ENCODE measurements around the gene BMAL1. TPM values are rescaled to one million over a fixed set of nuclear protein-coding genes. Genes with fewer than 3 reads are reported as not detected.
"Not testable (repeated sequence)": the region's sequence is repeated elsewhere in the genome, so short reads cannot be mapped to it uniquely, and the experiment has no call there.

BMAL1 gene
- total RNA-seq, 2 experiments from 2014 or later: 20.2 to 24.8 TPM

DNA sequence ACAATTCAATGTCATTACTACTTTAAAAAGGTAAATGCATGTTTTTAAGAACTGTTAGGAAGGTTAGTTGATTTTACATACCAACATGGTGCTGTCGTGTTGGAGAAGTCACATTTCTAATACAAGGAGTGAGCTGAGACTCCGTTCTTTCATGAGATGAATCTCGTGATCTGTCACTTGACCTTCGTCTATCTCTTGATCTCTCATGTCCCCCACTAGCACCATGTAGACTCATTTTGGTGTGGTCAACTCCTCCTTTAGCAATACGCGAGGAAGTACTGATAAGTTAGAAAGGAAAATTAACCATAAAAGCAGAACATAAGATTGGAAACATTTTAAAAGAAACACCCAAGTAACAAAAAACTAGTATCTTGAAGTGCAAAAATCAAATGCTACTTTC is 144.0 kb downstream of the BMAL1 start:
- intact Hi-C loops (cut with micrococcal nuclease): no loop called here
- H3K4me3 Mint-ChIP-seq: no peak overlapping the region
- no peaks in the 10 kb centered on the region for H3K27me3 Mint-ChIP-seq
- peaks cover 17% of the 10 kb centered on the region for H3K4me1 Mint-ChIP-seq (ENCODE audit: low read depth)
- DNase-seq: no peak
- no peak overlapping the region for H3K27ac Mint-ChIP-seq
- ChIA-PET CTCF (no interaction called here), POLR2A (no interaction called here)
- H3K9me3 Mint-ChIP-seq: no peaks in the 10 kb centered on the region
- peaks cover 10% of the 10 kb centered on the region for H3K36me3 Mint-ChIP-seq

DNA sequence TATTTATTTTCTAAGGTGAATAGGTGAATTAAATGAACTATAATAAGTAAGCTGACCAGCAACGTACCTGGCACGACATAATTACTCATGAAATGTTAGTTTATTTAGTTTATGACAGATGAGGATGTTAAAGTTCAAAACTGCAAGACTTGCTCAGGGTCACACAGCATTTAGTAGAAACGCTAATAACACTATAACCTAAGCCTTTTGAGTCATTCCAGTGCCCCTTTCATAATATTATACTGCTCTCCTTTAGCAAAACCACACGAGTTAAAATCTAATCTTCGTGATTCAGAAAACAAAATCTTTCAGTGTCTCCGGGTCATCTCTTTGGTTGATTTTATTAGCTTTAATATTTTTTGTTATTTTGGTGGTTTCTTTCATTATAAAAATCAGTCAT is 145.8 kb downstream of the BMAL1 start:
- Mint-ChIP-seq H3K27me3 (no peaks in the 10 kb centered on the region), H3K4me3 (no peak overlapping the region), H3K27ac (no peak overlapping the region), H3K9me3 (peaks cover 12% of the 10 kb centered on the region), H3K36me3 (peaks cover 10% of the 10 kb centered on the region), H3K4me1 (ENCODE audit: low read depth) (peaks cover 19% of the 10 kb centered on the region)
- intact Hi-C loops (cut with micrococcal nuclease): no loop called here
- no peak for DNase-seq
- ChIA-PET POLR2A (no interaction called here), CTCF (interaction anchor here (0.9 kb wide), 1 partner anchor 13 kb away, joined by 6 read pairs; no protein-coding TSS in a partner anchor)

DNA sequence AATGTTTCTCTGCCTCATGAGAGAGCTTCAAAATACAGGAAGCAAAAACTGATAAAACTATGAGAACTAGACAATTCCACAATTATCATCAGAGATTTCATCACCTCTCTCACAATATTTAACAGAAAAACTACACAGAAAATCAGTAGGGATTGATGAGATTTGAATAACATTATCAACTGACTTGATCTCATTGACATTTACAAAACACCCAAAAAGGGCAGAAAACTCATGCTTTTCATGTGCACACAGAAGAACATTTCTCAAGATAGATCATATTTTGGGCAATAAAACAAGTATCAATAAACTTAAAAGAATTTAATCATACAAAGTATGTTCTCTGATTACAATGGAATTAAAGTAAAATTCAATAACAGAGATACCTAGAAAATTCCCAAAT is 149.8 kb downstream of the BMAL1 start:
- intact Hi-C loops (cut with micrococcal nuclease): no loop called here
- Mint-ChIP-seq H3K4me1 (ENCODE audit: low read depth) (peaks cover 37% of the 10 kb centered on the region), H3K9me3 (peaks cover 22% of the 10 kb centered on the region), H3K27ac (no peak overlapping the region), H3K36me3 (peaks cover 22% of the 10 kb centered on the region), H3K27me3 (no peaks in the 10 kb centered on the region), H3K4me3 (no peak overlapping the region)
- ChIA-PET CTCF (no interaction called here), POLR2A (no interaction called here)
- DNase-seq: no peak

DNA sequence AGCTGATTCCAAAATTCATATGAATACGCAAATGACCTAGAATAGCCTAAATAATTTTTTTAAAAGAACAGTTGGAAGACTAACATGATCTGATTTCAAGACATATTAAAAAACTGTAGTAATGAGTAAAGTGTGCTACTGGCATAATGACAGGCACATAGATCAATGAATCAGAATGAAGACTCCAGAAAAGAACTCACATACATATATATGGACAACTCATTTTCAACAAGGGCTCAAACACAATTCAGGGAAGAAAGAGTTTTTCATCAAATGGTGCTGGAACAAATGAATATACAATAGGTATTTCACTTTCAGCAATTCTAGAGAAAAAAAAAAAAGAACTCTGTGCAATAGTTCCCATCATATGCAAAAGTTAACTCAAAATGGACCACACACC is 151.7 kb downstream of the BMAL1 start:
- Mint-ChIP-seq H3K36me3 (peaks cover 22% of the 10 kb centered on the region), H3K27me3 (no peaks in the 10 kb centered on the region), H3K4me1 (ENCODE audit: low read depth) (peaks cover 34% of the 10 kb centered on the region), H3K27ac (peak overlapping the region; percentile 25), H3K4me3 (no peak overlapping the region), H3K9me3 (peaks cover 22% of the 10 kb centered on the region)
- intact Hi-C loops (cut with micrococcal nuclease): no loop called here
- no peak for DNase-seq
- CTCF ChIA-PET: no interaction called here
- POLR2A ChIA-PET: no interaction called here

DNA sequence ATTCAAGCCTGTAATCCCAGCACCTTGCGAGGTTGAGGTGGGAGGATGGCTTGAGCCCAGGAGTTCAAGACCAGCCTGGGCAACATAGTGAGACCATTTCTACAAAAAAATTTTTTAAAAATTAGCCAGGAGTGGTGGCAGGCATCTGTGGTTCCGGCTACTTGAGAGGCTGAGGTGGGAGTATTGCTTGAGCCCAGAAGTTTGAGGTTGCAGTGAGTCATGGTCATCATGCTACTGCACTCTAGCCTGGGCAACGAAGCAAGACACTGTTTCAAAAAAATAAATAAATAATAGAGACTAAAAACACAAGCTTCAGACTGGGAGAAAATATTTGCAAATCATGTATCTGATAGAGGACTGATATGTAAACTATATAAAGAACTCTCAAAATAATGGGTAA is 152.2 kb downstream of the BMAL1 start:
- intact Hi-C loops (cut with micrococcal nuclease): no loop called here
- Mint-ChIP-seq H3K4me3 (no peak overlapping the region), H3K27ac (peak overlapping the region; percentile 25), H3K27me3 (no peaks in the 10 kb centered on the region), H3K9me3 (peaks cover 22% of the 10 kb centered on the region), H3K4me1 (ENCODE audit: low read depth) (peaks cover 36% of the 10 kb centered on the region), H3K36me3 (peaks cover 22% of the 10 kb centered on the region)
- POLR2A ChIA-PET: no interaction called here
- CTCF ChIA-PET: no interaction called here
- DNase-seq: no peak

DNA sequence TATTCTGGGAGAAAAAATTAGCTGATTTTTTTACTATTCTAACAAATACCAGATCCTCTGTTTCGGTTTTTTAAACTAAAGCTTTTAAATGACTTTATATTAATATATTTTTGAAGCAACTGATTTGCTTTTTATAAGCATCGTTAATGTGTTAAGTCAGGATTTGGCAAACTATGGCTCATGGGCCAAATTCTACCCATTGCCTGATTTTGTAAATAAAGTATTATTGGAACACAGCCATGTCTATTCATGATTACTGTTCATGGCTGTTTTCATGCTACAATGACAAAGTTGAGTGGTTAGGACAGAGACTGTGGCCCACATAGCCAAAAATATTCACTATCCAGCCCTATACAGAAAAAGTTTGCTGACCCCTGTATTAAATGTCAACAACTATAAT is 155.8 kb downstream of the BMAL1 start:
- H3K9me3 Mint-ChIP-seq: peaks cover 10% of the 10 kb centered on the region
- H3K4me1 Mint-ChIP-seq (ENCODE audit: low read depth): peaks cover 34% of the 10 kb centered on the region
- no peaks in the 10 kb centered on the region for H3K27me3 Mint-ChIP-seq
- POLR2A ChIA-PET: no interaction called here
- CTCF ChIA-PET: no interaction called here
- intact Hi-C loops (cut with micrococcal nuclease): no loop called here
- no peak overlapping the region for H3K27ac Mint-ChIP-seq
- no peak overlapping the region for H3K4me3 Mint-ChIP-seq
- peaks cover 18% of the 10 kb centered on the region for H3K36me3 Mint-ChIP-seq
- no peak for DNase-seq

DNA sequence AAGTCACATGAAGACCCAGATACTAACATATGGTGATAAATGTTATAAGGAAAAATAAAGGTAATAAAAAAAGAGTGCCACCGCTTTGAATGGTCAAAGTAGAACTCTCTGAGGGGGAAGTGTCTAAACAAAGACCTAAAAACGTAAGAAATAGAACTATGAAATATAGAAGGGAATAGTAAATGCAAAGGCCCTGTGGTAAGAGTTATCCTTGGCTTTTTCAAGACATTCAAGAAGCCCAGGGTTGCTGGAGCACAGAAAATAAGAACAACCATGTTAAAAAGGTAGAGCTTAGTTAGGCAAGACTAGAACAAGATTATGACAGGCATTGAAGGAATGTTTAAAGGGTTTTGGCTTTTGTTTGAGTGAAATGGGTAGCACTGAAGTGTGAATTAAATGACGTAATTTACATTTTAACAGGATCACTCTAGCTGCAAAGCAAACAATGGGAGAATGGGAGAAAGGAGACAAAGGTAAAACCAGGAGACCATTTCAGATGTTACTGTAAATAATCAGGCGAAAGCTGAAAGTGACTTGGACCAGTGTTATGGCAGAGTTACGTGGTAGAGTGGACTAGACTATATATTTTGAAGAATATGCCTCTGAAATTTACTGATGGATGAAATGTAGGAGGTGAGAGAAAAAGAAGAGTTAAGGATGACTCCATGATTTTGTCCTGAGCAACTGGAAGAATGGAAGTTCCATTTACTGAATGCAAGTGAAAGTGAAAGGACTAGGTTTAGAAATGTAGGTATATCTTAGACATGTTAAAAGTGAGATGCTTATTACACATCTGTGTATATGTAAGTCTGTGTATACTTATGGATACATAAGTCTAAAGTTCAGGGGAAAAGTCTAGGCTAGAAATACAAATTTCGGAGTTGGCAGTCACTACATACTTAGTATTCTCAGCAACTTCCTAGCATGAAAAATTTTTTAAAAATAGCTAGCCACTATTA is 156.9 kb downstream of the BMAL1 start:
- no peak for DNase-seq
- Mint-ChIP-seq H3K27me3 (no peaks in the 10 kb centered on the region), H3K27ac (no peak overlapping the region), H3K36me3 (peaks cover 11% of the 10 kb centered on the region), H3K9me3 (peaks cover under 1% of the 10 kb centered on the region), H3K4me1 (ENCODE audit: low read depth) (peaks cover 29% of the 10 kb centered on the region), H3K4me3 (no peak overlapping the region)
- ChIA-PET CTCF (no interaction called here), POLR2A (no interaction called here)
- intact Hi-C loops (cut with micrococcal nuclease): no loop called here

DNA sequence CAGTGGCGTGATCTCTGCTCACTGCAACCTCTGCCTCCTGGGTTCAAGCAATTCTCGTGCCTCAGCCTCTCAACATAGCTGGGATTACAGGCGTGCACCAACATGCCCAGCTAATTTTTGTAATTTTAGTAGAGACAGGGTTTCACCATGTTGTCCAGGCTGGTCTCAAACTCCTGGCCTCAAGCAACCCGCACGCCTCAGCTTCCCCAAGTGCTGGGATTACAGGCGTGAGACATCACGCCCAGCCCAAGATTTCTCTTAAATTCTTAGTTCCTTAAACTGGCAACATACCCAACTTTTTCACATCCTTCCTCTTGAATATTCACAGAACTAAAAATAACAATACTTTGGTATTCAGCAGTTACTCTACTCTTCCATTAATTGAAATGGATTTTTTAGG is 159.2 kb downstream of the BMAL1 start:
- H3K9me3 Mint-ChIP-seq; H3K36me3 Mint-ChIP-seq; H3K27me3 Mint-ChIP-seq; intact Hi-C loops (cut with micrococcal nuclease); POLR2A ChIA-PET; H3K27ac Mint-ChIP-seq; DNase-seq; H3K4me3 Mint-ChIP-seq: not testable (repeated sequence)
- CTCF ChIA-PET: interaction anchor here (0.7 kb wide), 1 partner anchor 13 kb away, joined by 6 read pairs; no protein-coding TSS in a partner anchor
- peaks cover 25% of the 10 kb centered on the region for H3K4me1 Mint-ChIP-seq (ENCODE audit: low read depth)

Other genes with a start within 250 kb of the BMAL1 start
- 10 to 100 TPM; 22.3 to 24.3 TPM for gene BTBD10, start 185.4 kb downstream of the BMAL1 start, total RNA-seq
- gene PTH, start 218.2 kb downstream of the BMAL1 start, total RNA-seq: not detected